NCI-H1048 (cell line): ENCODE measurements around the gene TTLL11.

Source experiments
- DNase-seq: peaks from one replicate; lab custom pipeline; 2025; lab: John Stamatoyannopoulos, UW

The TTLL11 gene

DNA sequence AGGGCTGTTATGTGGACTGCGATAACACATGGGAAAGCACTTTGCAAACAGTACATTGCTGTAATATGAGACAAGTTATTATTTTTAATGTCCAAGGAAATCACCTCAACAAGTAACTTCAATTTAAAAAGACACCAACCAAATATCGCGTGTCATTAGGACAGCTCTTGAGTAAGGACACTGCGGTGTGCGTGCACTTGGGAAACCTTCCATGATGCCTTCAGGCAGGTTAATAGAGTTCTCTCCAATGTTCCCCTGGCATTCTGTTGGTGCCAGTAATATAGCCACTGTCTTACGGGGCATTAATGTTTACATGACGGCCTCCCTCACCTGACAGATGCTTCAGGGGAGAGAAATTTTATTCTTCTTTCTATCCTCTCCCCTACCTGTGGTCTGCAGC, 42.9 kb downstream of the TTLL11 start:
- no peak for DNase-seq

DNA sequence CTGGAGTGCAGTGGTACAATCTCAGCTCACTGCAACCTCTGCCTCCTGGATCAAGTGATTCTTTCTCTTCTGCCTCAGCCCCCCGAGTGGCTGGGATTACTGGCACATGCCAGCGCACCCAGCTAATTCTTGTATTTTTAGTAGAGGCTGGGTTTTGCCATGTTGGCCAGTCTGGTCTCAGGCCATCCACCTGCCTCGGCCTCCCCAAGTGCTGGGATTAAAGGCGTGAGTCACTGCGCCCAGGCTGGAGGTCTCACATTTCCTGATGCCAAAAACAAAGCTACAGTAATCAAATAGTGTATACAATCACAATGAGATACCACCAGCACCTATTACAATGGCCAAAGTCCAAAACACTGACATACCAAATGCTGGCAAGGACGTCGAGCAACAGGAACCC, 51.1 kb downstream of the TTLL11 start:
- DNase-seq: no peak

DNA sequence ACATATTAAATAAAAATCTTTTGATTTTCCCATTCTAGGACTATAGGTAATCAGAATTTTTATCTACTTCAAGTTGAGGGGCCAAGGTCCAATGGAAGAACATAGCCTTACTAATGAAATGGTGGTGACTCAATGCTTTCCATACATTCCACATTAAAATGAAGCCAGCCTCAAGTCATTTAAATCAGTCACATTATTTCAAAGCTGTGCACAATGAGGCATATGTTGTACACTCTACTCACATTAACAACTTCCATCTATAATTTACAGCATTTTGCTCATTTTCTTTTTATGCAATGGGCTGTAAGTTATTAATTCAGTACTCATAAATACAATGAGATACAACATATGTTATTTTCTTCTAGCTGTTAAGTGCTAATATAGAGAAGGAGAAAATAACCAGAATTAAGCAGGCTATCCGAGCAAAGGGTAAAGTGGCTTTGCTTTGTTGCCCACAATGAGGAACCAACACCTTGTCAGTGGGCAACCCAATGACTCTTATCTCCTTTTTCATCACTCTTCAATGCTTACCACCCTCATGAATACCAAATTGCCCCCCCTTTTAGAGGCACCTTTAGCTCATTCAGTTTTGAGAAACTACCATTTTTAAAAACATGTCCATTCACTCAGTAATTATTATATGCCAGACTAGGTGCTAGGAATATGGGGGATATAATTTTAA, 52.4 kb downstream of the TTLL11 start:
- DNase-seq: no peak

DNA sequence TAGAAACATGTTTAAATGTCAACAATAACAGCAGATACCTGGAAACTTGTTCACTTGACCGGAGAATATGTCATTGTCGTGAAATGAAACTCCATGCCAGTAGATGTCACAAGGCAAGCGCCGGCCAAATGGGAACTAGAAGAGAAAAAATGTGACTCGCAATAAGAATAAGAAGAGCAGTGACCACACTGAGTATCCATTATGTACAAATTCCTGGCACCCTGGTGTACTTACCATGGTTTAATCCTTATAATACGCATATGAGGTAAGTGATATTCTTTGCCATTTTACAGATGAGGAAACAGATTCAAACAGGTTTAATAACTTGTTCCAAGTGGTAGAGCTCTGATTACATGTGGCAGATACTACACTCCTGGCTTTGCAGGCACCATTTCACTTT, 53.9 kb downstream of the TTLL11 start:
- DNase-seq: no peak

DNA sequence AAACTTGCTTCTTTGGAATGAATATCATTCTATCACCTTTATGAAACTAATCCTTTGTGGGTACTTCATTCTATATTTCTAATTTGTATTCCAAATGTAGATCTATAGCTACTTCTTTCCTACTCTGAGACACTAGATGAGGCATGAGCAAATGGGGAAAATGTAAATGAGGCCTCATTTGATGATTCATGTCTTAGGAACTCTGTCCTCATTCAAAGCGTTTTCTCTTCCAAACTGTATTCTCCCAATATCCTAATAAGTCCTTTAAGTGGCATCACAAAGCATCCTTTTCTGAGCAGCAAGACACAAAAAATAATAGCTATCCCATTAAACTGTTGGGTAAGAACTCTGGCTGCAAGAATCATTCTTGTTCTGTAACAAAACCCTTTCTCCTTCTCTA, 56.1 kb downstream of the TTLL11 start:
- no peak for DNase-seq

DNA sequence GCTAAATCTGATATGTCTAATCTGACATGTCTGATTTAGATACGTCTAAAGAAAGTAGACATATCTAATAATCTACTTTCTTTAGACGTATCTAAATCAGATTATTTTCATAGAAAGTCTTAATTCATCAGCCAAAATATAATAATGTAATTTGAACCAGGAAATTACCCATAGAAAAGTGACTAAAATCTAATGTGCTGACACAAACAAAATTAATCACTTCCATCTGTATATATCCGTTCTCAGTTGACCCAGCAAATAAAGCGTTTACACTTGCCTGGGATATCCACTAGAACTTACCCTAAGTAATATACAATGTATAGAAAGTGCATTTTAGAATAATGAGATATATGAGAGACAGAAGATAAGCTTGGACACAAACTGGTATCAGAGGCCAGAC, 56.7 kb downstream of the TTLL11 start:
- no peak for DNase-seq

DNA sequence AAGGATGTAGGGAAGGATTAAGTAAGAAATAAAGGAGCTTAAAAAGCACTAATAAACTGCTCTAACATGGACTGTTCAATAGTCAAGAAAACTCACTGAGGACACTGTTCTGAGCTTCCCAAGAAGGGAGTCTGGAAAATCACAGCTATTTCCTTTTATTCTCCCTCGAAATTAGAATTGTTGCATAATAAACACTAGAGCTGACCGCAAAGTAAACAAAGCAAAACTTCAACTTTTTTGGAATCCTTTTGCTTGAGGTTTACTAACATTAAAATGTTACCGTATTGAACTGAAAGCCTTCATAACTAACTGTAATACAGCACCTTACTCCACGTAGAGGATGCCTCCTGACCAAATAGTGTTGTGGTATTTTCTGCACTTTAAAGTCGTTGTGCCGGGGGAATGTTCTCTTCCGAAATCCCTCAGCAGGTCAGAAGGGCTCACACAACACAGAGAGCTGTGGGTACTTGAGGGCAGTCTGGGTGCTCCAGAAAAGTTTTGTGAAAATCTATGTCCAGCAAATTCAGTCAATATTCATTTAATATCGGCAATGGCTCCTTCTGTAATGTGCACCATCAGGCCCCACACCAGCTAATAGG, 59.2 kb downstream of the TTLL11 start:
- DNase-seq: no peak

DNA sequence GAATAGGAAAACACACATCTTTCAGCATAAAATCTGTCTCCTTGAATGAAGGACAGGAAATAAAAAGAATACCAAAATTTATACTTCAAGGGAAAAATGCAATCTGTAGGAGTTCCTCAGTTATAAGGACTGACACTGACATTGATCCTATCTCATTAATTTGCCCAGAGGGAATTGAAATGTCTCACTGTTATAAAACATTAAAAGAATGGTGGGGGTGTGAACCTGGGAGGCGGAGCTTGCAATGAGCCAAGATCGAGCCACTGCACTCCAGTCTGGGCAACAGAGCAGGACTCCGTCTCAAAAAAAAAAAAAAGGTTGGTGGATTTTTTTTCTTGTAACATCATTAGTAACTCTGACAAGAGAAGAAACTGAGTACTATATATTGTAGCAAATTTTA, 60.8 kb downstream of the TTLL11 start:
- DNase-seq: no peak

DNA sequence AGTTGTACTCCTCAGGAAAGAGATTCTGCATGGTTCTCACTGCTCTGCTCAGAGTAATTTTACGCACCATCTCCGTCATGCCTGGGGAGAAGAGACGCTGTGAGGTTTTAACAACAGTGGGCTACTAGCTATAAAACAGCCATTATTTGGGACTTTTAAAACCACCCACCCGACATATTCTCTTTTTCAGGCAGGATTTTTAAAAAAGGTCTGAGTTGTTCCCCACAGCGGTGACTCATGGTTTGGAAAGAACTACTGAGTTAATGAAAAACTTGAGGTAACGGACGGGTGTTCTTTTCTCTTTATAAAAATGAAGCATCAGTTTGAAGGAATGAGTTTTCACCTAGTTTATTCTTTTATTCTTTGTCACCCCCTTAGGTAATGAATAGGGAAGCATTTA, 61.3 kb downstream of the TTLL11 start:
- no peak for DNase-seq

DNA sequence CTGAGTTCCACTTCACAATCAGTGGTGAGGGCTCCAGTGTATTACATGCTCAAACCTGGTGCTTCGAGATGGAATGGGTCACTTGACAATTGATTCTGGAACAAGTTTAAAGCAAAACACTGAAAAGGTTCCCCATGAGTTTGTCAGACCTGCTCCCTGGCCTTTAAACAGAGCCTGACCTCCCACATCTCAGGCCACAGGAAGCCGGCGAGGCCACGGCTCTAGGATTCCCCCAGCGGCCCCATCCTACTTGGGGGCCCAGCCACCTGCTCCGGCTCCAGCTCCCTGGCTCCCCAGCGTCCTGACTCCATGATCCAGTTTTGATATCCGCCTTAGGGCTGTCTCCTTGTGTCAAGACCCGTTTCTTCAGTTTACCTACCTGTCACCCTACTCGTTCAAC, 62.0 kb downstream of the TTLL11 start:
- no peak for DNase-seq

DNA sequence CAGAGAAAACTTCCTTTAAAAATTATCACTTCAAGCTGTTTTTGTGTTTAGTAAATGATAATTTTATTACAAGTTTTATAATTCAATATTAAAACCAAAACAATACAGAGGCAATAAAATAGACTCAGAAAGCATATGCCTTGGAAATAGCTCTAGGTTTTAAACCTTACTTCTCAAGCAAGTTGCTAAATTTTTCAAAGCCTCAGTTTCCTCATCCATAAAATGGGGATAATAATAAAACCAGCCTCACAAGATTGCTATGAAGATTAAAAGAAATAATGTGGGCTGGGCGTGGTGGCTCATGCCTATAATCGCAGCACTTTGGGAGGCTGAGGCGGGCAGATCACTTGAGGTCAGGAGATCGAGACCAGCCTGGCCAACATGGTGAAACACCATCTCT, 62.8 kb downstream of the TTLL11 start:
- no peak for DNase-seq

DNA sequence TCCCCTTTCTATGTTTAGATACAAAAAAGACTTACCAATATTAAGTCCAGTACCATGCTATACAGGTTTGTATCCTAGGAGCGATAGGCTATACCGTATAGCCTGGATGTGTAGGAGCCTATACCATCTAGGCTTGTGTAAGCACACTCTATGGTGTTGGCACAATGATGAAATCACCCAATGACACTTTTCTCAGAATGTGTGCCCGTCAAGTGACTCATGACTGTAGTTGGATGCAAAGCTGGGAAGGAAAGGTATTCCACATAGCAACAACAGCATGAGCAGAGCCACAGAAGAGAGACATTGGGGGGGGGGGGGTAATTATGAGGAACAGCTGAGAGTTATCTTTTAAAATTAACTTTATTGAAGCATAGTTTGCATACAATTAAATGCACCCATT, 63.2 kb downstream of the TTLL11 start:
- no peak for DNase-seq

DNA sequence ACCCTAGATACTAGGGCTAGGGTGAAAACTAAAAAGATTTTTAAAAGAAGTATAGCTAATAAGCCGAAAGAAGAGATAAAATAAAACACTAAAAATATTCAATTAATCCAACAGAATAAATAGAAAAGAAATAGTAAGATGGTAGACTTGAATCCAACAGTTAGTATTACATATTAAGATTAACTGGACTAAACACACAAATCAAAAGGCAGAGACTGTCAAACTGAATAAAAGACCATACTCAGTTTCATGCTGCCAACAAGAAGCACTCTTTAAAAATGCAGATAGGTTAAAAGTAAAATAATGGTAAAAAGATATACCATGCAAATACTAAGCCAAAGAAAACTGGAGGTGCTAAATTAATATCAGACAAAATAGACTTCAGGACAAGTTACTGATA, 65.0 kb downstream of the TTLL11 start:
- no peak for DNase-seq

DNA sequence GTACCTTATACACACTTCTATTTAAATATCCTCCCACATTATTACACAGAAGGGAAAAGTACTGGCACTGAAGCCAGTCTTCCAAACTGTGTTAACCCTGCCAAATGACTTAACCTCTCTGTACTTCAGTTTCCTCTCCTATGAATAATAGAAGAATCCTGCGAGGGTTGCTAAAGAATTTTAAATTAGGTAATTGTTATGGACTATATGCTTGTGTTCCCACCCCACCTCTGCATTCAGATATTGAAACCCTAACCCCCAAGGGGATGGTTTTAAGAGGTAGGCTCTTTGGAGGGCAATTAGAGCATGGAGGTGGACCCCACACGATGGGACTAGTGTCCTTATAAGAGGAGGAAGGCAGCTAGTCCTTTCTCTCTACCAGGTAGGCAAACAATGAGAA, 72.7 kb downstream of the TTLL11 start:
- no peak for DNase-seq

DNA sequence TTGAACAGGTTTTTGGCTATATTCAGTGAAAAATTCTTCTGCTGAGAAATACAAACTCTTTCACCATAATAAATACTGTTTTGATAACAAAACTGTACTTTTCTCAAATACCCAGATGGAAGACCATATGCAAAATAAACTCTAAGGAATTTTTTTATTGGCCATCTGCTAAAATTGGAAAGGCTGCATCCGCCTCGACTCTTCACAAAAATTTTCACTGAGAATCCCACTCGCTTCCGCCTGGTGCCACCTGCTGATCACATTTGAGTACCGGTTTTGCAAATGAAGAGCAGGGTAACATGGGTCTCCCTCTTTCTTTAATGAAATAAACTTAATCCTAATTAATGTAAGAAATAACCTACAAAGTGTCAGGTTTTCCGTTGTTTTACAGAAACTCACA, 76.4 kb downstream of the TTLL11 start:
- no peak for DNase-seq

DNA sequence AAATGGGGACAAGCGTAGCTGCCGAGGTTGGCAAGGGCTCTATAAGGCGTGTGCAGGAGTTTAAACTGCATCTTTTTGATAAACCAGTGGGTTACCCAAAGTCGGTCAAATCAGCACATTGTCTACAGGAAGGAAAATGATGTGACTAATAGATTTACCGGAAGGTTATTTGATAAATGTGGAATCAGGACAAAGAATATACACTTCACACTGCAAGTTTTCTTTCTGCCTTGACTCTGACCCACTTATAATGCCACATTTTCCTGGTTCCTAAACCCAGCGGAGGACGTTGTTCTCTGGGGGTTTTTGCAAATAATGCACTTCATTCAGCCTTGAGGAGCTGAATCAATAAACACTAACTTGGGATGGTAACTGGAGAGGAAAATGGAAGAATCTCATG, 76.8 kb downstream of the TTLL11 start:
- no peak for DNase-seq

DNA sequence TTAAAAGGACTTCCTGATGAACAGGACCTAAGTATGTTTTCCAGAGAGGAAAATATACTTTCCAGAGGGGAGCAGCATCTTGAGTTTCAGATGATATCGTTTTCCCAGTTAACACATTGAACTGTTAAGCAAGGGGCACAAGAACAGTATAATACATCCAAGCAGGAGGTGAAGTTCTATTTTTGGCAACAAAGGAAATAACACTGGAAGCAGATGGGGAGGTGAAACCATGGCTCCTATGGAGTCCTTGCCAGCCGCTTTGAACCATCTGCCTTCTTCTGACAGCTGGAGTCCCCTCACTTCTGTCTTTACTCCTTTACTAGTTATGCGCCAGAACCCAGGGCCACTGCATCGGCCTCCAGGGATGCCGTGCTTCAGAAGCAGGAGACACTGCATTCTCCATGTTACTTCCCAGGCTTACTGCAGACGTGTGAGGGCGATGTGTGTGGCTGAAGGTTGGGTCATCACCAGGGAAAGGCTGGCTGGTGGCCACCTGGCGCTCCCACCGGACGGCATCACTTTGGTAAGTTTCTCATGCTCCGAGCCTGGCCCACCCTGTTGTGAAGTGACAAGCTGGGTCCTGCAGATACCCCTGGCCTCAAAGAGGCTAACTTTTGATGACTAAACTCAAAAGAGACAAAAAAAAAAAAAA, 77.8 kb downstream of the TTLL11 start:
- no peak for DNase-seq

DNA sequence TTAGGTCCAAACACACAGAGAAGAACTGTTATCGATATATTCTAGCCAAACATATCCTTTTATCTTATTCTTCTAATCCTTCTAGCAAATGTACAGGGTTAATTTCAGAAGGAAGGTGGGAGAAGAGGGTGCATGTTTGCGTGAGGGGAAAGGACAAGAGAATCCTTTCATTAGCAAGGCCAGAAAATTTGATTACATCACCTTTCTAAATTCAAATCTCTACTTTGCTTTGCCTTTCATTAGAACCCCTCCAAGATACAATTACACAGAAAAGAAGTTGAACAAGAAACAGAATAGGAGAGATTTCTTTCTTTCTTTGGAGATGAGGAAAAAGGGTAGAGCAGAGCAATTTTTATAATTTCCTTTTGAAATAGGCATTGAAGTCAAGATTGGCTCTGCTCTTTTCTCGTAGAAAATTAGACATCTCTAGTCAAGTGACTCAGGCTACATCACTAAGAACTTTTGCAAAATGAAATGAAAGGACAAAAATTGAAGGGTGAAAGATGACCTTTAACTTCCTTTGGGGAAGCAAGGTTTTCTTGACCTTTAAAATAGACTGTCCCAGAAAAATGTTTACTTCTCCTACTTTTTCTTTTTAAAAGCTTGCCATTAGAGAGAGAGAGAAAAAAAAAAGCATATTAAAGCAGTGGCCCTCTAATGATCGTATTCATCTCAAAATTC, 81.2 kb downstream of the TTLL11 start:
- DNase-seq: no peak

DNA sequence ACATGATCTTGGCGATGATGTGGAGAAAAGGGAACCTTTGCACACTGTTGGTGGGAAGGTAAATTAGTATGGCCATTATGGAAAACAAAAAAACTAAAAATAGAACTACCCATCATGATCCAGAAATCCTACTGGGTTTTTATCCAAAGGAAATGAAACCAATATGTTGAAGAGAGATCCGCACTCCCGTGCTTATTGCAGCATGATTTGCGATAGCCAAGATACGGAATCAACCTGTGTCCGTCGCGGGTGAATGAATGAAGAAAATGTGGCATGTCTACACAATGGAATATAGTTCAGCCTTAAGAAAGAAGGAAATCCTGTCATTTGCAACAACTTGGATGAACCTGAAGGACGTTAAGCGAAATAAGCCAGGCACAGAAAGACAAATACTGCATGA, 84.5 kb downstream of the TTLL11 start:
- DNase-seq: no peak

DNA sequence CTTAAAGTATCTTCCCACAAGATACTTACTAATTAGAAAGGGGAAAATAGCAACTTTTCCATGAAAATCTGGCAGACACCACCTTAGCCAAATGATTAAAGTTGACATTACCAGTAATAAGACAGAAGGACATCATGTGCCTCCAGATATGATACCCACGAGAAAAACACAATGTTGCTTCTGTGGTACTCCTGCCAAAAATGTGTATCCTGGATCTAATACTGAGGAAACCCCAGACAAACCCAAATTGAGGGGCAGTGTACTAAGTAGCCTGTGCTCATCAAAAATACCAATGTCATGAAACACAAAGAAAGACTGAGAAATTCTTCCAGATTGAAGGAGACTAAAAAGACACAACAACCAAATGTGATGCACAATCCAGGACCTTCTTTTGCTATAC, 85.3 kb downstream of the TTLL11 start:
- DNase-seq: no peak

DNA sequence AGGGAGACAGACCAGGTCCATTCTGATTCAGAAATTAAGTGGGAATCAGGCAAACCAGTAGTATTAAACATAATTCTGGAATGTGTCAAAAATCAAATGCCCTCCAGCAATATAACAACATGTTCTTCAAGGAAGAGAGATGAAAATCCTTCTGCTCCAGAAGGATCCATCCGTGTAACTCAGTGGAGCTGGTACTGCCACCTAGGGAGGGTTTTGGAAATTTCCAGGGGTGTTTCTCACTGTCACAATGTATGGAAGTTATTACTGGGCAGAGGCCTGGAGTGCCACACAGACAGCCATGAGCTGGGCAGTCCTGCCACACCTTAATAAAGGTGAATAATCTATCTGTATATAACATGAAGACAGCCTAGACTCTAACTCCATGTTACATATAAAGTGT, 87.5 kb downstream of the TTLL11 start:
- no peak for DNase-seq

DNA sequence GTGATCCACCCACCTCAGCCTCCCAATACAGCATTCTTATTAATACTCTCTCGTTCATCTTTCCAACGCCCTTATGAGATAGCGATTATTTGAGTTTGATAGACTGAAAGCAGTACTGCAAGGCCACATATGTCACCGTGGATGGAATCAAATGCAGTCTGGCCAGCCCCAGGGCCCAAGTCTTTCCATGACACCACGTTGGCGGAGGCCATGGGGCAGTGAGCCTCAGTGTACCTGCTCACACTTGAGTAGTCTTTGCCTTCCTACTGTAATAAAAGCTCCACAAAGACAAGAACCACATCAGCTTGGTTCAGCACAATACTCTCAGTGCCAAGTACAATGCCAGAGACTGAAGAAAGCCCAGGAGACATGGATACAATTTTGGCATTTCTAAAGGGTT, 88.5 kb downstream of the TTLL11 start:
- DNase-seq: no peak

DNA sequence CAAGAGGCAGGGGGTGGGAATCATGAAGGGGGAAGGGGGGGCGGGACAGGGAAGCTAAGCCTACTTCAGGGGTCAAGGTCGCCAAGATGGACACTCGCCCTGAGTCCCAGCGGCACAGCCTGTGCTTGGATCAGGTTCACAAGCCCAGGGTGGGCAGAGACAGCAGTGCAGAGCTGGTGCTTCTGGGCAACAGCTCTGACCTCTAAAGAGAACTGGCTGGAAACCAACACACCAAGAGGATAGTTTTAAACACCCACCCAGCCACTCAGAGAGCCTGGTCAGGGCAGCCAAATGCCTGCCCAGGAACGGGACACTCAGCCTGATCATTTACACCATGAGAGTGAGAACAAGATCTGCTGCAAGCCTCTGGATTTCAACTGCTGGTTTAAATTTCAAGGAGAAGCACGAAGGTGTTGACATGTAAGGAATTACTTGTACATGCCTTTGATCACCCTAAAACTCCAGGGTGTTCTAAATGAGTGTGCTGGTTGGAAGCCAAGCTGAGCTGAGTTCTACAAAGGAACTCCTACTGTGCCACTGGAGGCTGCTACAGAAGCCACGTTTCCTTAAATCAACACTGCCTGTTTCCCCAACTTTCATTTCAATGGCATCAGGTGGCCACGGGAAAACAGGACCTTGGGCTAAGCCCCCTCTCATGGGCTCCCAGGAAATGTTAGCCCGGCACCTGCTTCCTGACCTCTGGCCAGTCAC, 91.5 kb downstream of the TTLL11 start:
- no peak for DNase-seq
